Right lobe of liver (tissue), 4 donors: ENCODE results near the gene DCC.

Experiments used
- CTCF ChIP-seq, 4 donors: fragments of 200-600 bp in 3 of 4; fragments of 450-650 bp in 1 of 4; IDR thresholded peaks; one replicate each; pipeline versions ENCODE4 v1.5.1 to v1.8.0; 2016 to 2022; ENCODE audit warnings: antibody characterized with exemption in 4 of 4, mild to moderate bottlenecking in 2 of 4
- POLR2A ChIP-seq: fragments of 450-650 bp; IDR thresholded peaks from one replicate; pipeline ENCODE4 v1.6.1; 2017; ENCODE audit warnings: antibody characterized with exemption, mild to moderate bottlenecking
- donor health status: DM: no; HTN: no; CAD: no.
- donor health status: DM: no; HTN: no; CAD: no.
- donor health status: DM: no; HTN: yes; CAD: no.

GRCh38 chr18:53153800-53154199 lies 813.8 kb downstream of the DCC start:
- TF ChIP-seq CTCF (IDR thresholded peaks at IDR 0.05) (no peak), POLR2A (no peak)
